HG03439 (cell line): ENCODE measurements around the gene CNTNAP5.

Experiments
- ATAC-seq: cut with Tn5 transposase; IDR thresholded peaks from one replicate; pipeline ENCODE4 v1.9.1; 2021; ENCODE audit warnings: mild to moderate bottlenecking, moderate library complexity; ENCODE audit not compliant: unreplicated experiment

The CNTNAP5 gene

DNA sequence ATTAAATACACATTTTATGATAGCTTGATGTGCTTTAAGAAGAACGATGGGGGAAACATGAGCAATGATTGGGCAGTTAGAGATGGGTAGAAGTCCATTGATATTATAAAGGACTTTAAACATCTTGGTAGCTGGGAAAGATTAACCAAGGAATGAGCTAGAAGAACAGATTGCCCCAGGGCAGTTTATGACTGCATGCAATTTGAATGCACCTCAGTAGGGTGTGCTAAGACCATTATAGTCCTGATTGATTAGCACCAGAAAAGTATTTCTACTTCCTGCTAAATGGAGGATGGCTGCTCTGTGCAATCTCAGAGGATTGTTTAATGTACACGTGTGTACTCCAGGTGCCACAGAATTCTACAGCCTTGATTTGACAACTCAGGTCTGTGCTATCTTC is 641.9 kb downstream of the CNTNAP5 start:
- no peak for ATAC-seq

DNA sequence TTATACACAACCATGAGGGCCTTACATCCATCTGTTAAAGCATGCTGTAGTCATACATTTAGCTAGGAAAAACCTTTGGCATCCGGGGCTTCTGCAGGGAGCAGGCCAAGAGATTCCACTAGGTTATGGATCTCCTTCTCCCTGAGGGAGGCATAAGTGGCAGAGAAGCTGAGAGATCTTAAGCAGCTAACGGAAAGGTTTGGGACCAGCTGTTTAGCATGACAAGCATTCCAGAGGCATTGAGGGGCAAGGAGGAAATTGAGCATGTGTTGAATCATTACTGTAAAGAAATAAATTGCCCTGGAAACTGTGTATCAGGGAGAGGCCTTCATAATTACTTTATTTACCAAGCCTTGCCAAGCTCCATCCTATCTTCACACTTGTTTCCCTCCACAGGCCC is 643.1 kb downstream of the CNTNAP5 start:
- no peak for ATAC-seq

DNA sequence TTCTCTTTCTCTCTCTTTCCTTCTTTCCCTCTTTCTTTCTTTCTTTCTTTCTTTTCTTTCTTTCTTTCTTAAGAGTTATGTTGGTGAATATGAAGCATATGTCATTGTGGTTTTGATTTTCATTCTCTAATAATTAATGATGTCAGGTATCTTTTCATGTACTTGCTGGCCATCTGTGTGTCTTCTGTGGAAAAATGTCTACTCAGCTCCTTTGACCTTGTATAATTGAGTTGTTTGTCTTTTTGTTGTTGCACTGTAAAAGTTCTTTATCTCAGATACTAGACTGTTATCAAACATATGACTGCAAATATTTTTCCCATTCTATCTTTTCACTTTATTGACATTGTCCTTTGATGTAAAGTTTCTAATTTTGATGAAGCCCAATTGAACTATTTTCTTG is 645.1 kb downstream of the CNTNAP5 start:
- no peak for ATAC-seq

DNA sequence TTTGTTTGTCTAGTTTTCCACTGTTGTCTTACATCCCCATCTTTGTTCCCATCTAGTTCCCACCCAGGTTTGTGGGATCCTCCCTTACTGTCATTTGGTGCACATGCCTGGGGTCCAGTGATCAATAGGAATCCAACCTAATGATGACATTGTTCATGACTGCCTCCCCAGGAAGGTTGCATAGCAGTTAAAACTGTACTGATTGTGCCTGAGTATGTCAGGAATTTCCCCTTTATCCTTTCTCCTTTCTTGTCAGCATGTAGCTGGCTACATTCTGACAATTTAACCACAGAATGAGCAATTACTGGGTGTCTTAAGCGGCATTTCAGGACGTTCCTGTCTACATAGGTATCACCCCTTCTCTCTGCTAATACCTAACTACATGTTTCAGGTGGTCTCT is 653.0 kb downstream of the CNTNAP5 start:
- ATAC-seq = no peak

DNA sequence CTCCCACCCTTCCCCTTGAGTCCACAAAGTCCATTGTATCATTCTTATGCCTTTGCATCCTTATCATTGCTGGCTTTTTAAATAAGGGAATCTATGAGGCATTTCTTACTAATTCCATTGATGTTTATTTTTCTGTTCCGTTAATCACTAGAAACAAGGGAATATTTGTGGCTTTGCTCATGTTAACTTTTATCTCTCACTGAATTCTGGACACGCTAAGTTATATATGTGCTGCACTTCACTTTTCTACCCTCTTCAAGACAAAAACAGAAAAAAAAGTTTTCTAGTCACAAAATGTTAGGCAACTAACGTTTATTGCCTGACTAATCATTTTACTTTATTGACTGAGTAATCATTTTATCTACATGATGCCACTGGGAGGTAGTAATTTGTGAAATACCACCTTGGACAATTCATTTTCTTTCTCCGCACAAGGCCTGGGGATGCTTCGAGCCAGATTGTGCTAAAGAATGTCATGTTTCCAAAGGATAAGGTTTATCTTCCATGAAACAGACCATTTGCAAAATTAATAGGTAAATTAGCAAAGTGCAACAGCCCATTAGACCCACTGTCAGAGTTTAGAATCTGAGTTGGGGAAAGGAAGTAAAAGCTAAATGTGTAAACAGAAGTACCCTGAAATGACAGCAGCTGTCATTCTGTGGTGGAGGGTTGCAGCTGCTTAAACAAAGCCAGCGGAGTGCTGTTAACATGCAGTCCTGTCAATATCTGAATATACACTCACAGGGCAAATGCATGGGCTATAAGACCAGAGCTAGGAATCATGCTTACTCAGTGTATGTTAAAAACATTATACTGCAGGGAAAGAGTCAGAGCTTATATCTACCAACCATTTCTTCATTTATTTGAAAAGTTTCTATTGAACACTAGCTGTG is 658.7 kb downstream of the CNTNAP5 start:
- no peak for ATAC-seq

DNA sequence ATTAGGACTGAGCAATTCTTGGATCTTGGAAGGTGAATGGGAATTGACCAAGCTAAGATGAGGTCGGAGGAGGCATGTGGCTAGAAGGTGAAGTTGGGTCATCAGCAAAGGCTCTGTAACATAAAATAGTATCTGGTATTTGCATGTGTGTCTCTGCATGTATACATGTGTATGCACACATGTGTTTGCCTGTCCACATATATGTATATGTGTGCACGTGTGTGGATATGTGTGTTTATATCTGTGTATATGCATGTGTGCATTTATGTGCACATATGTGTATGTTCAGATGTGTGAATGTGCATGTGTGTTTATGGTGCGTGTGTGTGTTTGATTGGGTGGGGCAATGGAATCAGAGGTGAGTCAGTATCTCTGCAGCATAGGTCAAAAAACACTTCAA is 664.3 kb downstream of the CNTNAP5 start:
- ATAC-seq = no peak

DNA sequence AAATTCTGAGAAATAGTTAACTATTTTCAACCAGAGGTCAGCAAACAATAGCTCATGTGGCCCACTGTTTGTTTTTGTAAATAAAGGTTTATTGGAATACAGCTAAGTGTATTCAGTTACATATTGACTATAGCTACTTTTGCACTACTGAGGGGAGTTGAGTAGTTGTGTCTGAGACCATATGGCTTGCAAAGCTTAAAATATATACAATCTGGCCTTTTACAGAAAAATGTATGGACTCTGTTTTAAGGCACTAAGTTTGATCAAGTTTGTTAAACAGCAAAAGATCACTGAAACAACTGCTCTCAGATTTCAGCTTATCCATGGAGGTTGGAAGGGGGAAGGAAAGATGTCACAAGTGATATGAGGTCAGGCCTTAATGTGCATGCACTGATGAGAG is 667.1 kb downstream of the CNTNAP5 start:
- no peak for ATAC-seq

DNA sequence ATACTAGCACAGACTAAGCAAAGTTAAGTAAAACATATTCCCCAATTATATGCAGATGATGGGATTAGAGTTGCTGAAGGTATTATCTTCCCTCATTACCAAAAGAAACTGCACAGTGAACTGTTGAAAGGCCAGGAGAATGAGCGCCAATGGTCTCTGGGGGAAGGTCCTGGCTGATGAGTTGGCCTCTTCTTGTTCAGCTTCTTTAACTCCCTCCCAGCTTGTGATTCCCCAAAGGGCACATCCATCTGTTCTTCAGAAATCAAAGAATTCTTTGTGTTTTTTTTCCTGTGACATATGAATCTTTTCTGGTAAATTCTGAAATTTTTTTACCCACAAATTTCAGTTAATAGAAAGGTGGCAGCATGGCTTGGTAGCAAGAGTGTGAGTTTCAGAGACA is 667.6 kb downstream of the CNTNAP5 start:
- ATAC-seq = no peak

DNA sequence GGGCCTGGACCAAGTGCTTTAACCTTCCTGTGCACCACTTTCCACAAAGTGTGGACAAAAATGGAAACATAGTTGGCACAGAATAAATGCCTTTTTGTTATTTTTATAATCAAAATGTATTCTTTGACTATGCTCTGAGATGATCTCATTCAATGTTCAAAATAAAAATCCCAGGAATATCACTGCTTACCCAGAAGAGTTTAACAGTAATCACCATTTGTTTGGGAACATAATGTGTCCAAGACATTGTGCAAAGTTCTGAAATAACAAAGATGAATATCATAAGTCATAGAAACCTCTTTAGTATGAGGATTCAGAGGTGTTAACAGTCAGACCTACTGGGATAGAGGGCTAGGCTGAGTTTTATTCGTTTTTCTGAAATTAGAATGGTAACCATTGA is 668.1 kb downstream of the CNTNAP5 start:
- ATAC-seq = no peak

DNA sequence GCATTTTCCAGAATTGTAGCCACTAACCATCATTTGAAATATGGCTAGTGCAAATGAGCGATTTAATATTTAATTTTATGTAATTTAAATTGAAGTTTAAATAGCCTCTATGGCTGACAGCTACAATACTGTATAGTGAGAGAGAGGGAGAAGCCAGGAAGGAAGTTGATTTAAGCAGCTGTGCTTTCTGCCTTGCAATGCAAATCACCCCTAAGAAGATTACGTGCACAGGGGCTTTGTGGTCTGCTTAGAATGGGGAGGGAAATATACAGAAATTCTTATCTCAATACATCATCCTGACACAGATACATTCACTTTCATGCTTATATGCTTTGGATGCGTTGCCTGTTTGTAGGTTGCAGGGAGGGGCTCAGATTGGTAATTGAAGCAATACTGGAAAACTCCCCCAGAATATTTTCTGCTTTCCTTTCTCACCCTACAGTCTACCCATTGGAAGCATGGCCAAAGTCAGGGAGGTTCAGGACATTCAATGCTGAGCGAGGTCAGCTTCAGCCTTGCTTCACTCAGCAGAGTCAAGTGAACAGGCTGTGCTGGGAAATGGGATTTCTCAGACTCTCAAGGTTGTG is 674.0 kb downstream of the CNTNAP5 start:
- ATAC-seq = no peak

DNA sequence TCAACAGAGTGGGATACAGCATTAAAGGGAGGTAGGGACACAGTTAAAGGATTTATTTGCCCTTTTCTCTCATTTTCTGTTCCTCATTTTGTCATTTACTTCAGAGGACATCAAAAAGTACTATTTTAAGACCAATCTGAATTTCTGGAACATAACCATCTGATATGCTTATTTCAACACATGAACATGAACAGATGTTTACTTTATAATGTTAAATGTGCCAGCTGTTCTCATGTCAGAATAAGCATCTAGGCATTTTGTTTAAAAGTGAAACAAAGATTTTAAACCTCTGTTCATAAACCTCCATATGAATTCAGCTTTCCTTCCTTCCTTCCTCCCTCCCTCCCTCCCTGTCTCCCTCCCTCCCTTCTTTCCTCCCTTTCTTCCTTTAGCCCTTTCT is 677.7 kb downstream of the CNTNAP5 start:
- ATAC-seq = no peak

DNA sequence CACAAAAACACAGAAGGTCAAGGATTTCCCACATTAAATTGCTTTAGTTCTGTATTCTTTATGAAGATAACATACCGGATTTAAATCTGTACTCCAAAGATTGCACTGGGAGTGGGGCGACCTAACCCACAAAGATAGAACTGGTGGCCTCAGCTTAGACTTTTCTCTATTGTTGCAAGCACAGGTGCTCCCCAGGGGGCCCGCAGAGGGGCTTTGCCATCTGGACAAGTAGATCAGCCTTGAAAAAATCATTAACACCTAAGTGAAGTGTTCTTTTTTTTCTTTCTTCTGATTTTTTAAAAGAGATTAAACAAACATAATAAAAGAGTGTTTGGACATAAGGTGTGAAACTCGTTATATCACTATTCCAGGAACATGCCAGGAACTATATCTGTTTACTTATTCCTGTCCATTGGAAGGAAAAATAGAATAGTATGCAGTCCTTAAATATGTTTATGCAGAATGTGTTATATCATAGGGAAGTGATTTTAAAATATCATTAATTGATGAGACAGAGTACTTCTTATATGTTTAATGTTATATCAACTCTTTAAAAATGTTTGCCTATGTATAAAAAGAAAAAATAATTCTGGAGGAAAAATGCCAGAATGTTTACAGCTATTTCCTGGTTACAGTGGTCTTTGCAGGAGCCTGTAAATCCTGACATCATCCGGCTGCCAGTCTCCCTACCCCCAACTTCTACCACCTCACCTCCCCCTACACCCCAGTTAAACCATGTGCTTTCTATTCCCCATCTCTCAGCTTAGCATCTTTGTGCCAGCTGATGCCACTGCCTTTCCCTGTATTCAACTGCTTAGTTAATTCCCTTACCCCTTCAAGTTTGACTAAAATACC is 679.2 kb downstream of the CNTNAP5 start:
- no peak for ATAC-seq

DNA sequence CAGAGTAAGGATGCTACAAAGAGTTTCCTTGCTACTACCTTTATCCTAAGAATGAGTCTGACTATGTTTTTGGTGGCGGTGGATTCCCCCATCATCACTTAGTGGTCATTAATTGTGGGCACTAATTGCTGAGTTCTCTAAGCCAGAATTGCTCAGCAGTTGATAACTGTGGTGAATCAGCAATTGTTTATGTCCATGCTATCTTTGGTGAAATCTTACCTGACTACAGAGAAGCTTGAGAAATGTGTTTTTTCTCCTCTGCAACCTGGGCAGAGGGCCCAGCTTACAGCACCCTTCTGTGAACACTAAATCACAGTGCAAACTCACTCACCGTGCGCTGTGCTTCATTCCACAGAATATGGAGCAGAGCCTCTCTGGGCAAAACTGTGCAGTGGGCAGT is 683.6 kb downstream of the CNTNAP5 start:
- no peak for ATAC-seq

DNA sequence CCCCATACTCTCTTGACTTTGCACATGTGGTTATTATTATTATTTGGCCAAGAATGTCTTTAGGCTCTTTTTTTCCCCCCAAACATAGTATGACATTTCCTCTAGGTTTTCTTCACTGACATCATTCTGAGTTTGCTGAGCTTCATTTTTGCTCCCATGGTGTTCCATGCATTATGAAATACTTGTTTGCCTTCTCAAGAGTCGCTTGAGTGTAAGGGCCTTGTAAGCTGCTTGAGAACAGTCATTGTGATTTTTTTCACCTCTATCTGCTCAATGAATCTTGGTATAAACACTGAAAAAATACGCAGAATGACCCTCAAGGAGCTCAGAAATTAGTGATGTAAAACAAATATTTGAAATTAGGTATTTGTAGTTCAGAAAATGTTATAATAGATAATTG is 688.9 kb downstream of the CNTNAP5 start:
- ATAC-seq = no peak

DNA sequence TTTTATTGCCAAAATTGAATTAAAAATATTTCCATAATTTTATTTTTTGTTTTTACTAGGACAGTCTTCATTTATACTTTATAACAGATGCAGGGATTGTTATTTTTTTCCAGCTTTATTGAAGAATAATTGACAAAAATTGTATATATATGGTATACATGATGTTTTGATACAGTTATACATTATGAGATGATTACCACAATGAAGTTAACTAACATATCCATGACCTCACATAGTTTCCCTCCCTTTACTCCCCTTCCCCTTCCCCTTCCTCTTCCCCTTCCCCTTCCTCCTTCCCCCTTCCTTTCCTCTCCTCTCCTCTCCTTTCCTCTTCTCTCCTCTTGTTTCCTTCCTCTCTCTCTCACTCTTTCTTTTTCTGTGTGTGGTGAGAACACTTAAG is 700.1 kb downstream of the CNTNAP5 start:
- ATAC-seq = no peak

DNA sequence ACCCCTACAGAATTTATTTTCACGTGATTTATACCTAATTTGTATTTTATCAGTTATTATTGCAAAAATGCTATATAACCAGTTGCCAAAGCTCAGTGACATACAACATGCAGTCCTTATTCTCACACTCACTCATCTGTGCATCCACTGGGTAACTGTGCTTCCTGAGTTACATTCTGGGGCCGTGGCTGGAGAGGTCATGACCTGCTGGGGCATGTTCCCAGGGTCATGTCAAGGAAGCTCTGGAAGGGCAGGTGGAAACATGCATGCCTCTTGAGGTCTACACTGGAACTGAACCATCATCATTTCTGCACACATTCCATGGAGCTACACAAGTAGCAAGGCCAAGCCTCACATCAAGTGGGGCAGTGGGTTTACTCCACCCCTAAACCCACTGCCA is 715.5 kb downstream of the CNTNAP5 start:
- no peak for ATAC-seq

DNA sequence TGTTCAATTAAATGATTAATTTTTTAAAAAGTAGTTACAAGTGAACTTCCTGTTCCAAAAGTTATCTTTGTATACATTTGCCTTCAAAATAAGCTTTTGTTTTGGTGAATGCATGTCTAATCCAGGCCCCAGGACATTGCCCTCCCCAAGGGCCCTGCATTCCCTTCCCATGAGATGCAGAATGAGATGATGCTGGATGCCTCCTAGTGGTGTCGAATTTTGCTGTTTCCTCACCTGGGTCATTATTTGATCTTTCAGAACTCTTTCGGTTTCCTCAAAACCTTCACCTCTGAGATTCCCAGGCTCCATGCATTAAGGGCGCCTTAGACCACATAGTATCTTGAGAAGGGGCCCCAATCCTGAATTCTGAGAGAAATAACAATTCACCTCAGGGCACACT is 728.8 kb downstream of the CNTNAP5 start:
- no peak for ATAC-seq

DNA sequence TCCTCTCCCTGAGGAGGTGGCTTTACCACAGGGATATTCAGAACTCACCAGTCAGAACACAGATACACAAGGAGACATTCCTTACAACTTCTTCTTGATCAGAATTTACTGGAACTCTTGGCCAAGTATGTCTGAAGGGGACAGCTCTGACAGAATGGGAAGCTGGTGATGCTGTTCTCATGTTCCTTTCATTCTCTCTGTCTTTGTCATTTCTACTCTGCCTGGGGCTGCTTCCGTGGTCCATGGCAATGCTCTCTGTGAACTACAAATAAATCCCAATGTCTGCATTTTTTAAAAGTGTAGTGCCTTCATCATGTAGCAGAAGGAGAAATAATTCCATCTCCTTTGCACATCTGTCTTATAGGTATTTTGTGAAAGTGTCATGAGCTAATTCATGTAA is 730.3 kb downstream of the CNTNAP5 start:
- no peak for ATAC-seq

DNA sequence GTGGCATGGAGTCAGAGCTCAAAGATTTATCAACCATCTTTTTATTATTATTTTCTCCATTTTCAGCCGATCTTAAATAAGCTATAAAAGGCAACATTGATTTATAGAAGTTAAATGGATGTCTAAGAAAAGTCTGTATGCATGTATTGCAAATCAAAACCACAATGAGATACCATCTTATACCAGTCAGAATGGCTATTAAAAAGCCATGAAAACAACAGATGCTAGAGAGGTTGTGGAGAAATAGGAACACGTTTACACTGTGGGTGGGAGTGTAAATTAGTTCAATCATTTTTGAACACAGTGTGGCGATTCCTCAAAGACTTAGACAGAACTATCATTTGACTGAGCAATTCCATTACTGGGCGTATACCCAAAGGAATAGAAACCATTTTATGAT is 731.0 kb downstream of the CNTNAP5 start:
- no peak for ATAC-seq

DNA sequence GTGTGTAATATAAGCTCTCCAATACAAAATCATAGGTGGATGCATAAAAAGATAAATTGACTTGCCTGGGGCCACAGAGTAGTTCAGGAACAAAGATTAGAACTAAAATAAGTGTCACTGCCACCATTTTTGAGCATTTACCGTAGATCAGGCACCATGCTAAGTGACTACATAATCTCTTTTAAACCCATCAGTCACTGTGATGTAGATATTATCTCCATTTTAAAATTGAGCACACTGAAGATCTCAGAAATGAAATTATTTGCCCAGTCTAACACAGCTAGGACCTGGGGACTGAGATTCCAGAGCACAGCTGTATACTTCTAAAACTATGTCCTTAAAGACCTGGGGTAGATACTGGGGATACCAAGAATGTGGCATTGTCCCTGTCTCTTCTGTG is 737.3 kb downstream of the CNTNAP5 start:
- ATAC-seq = no peak

DNA sequence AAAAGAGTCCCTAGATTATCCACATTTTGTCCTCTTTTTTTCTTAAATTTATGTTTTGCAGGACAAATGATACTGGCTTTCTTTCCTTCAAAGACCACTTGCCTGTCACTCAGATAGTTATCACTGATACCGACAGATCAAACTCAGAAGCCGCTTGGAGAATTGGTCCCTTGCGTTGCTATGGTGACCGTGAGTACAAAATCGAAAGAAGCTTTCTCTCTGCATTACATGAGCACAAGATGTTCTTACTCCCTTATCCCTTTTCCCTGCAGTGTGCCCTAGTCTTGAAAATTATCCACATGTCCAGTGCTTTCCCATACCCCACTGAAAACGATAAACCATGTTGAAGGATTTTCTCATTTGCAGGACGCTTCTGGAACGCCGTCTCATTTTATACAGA is 738.5 kb downstream of the CNTNAP5 start:
- no peak for ATAC-seq

DNA sequence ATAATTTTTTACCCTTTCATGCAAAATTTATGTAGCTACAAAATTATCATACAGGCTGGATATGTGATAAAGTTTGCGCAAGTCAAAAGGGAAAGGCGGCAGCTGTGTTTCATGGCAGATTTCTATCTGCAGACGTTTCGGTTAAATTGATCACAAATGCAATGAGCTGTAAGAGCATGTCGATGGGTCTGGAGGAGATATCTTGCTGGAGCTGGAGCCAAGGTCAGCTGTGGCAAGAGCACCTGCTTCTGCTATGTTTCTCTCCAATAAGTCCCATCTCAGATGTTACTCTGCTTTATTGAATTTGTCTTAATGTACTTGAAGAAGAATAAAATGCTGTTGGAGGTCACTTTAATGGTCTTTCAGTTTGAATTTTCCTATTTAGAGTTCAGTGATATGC is 749.7 kb downstream of the CNTNAP5 start:
- no peak for ATAC-seq
